ENCODE measurements around the gene DROSHA.

DNA sequence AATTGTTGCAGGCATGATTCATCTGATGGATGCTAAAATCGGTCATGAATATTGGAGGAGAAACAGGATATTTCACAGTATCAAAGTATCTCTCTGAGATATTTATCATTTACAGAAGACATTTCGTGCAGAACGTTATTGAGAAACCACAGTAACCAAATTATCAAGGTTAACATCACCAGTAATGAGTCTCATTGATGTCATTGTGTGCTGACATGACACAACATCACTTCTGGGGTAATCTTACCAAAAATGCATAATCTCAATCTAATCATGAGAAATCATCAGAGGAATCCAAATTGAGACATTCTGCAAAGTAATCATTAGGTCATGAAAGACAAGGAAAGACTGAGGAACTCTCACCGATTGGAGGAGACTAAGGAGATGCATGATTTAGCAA lies 42.9 kb upstream of the DROSHA start:
- TF ChIP-seq POLR2A (IDR thresholded peaks at IDR 0.05; ENCODE audit: low read depth, low read length) (no peak), POU2F2 (IDR thresholded peaks at IDR 0.05; ENCODE audit: low read depth, low read length) (no peak)

Measured in GM12891 (cell line).